Mononuclear cell (primary cell): ENCODE data around the gene GLOD5. TPM values are rescaled to one million over a fixed set of nuclear protein-coding genes. Genes with fewer than 3 reads are reported as not detected.

ENCODE experiments used
- total RNA-seq: library from RNA; depleted of rRNA; stranded (reverse); fragments of >200 nt; gene quantifications from one replicate; pipeline ENCODE4 v1.2.3, GENCODE V29; 2012

GLOD5 gene
- total RNA-seq, 1 donor, result not detected

Other genes with a start within 250 kb of the GLOD5 start
- 27.6 TPM for gene EBP, start 239.9 kb upstream of the GLOD5 start, total RNA-seq
- 10.7 TPM for gene TBC1D25, start 222.0 kb upstream of the GLOD5 start, total RNA-seq
- gene RBM3, start 187.3 kb upstream of the GLOD5 start, total RNA-seq, result 377 TPM
- 38.2 TPM for gene WDR13, start 164.3 kb upstream of the GLOD5 start, total RNA-seq
- gene WAS, start 77.9 kb upstream of the GLOD5 start, total RNA-seq, result 64.3 TPM
- gene SUV39H1, start 65.0 kb upstream of the GLOD5 start, total RNA-seq, result 7.0 TPM
- 1.6 TPM for gene GATA1, start 24.8 kb downstream of the GLOD5 start, total RNA-seq
- gene HDAC6, start 40.3 kb downstream of the GLOD5 start, total RNA-seq, result 21.5 TPM
- gene ERAS, start 64.8 kb downstream of the GLOD5 start, total RNA-seq, result not detected
- 3.3 TPM for gene PCSK1N, start 73.9 kb downstream of the GLOD5 start, total RNA-seq
- 18.3 TPM for gene TIMM17B, start 136.0 kb downstream of the GLOD5 start, total RNA-seq
- 37.6 TPM for gene PQBP1, start 136.2 kb downstream of the GLOD5 start, total RNA-seq
- gene SLC35A2, start 149.9 kb downstream of the GLOD5 start, total RNA-seq, result 8.5 TPM
- 239 TPM for gene PIM2, start 157.3 kb downstream of the GLOD5 start, total RNA-seq
- 56.1 TPM for gene OTUD5, start 195.9 kb downstream of the GLOD5 start, total RNA-seq
- gene KCND1, start 210.1 kb downstream of the GLOD5 start, total RNA-seq, result 1.2 TPM
- 24.9 TPM for gene GRIPAP1, start 240.5 kb downstream of the GLOD5 start, total RNA-seq